Gastroesophageal sphincter (tissue), 4 donors: ENCODE results near the gene FANCC. TPM values are rescaled to one million over a fixed set of nuclear protein-coding genes. Genes with fewer than 3 reads are reported as not detected.

Experiments used
- ATAC-seq: fragments of 150-250 bp; one replicate; pipeline ENCODE4 v1.9.1; 2016; ENCODE audit warnings: mild to moderate bottlenecking, moderate library complexity
- H3K27ac ChIP-seq, 4 donors: fragments of 200-600 bp; sonication (generic) in 3 of 4; 1 replicate in 3 of 4; 2 replicates in 1 of 4; pipeline ENCODE4 v1.5.1; 2016 to 2019
- H3K27me3 ChIP-seq: fragments of 200-600 bp; sonication (generic); one replicate; pipeline ENCODE4 v1.5.1; 2019
- H3K36me3 ChIP-seq, 2 donors: fragments of 200-600 bp; sonication (generic); one replicate each; pipeline ENCODE4 v1.5.1; 2019; ENCODE audit warnings: control low read depth in 1 of 2
- H3K4me1 ChIP-seq, 3 donors: fragments of 200-600 bp; sonication (generic); 1 replicate in 2 of 3; 2 replicates in 1 of 3; pipeline ENCODE4 v1.5.1; 2016 to 2019; ENCODE audit warnings: control low read depth in 2 of 3
- H3K4me3 ChIP-seq, 2 donors: fragments of 200-600 bp; sonication (generic); one replicate each; pipeline ENCODE4 v1.5.1; 2019; ENCODE audit warnings: mild to moderate bottlenecking in 1 of 2, moderate library complexity in 1 of 2
- H3K9me3 ChIP-seq, 3 donors: fragments of 200-600 bp; sonication (generic); one replicate each; pipeline ENCODE4 v1.5.1; 2017 to 2019; ENCODE audit warnings: control low read depth in 2 of 3
- EP300 ChIP-seq: sonication (generic); formaldehyde crosslinking; IDR thresholded peaks from one replicate; pipeline ENCODE4 v1.6.1; 2017; ENCODE audit warnings: antibody characterized with exemption, mild to moderate bottlenecking
- POLR2A ChIP-seq, 2 donors: fragments of 450-650 bp; IDR thresholded peaks; one replicate each; pipeline ENCODE4 v1.6.1; 2017; ENCODE audit warnings: antibody characterized with exemption in 2 of 2, mild to moderate bottlenecking in 2 of 2, moderate library complexity in 1 of 2
- POLR2AphosphoS5 ChIP-seq: sonication (generic); formaldehyde crosslinking; IDR thresholded peaks from one replicate; pipeline ENCODE4 v1.6.1; 2017; ENCODE audit warnings: antibody characterized with exemption
- WGBS, 2 donors: methylation state at CpG; one replicate each; pipeline ENCODE4 v1.1.5; 2018; ENCODE audit warnings: low coverage in 1 of 2; 5-methylcytosine and 5-hydroxymethylcytosine counted together
- total RNA-seq, 4 donors: library from RNA; depleted of rRNA; stranded (reverse); fragments of >200 nt; gene quantifications; one replicate each; pipeline ENCODE4 v1.1.0, GENCODE V29; 2016
- TF ChIP-seq, protein P1 (sequence below), 4 experiments: fragments of 200-600 bp in 2 of 4; fragments of 450-650 bp in 2 of 4; sonication (generic) in 1 of 4; IDR thresholded peaks; one replicate each; pipeline ENCODE4 v1.5.1; 2017 to 2019; ENCODE audit warnings: antibody characterized with exemption in 4 of 4, mild to moderate bottlenecking in 2 of 4, moderate library complexity in 2 of 4

FANCC gene
- total RNA-seq, 4 donors from 2014 or later = 4.9 to 9.4 (median 7.4) TPM

DNA sequence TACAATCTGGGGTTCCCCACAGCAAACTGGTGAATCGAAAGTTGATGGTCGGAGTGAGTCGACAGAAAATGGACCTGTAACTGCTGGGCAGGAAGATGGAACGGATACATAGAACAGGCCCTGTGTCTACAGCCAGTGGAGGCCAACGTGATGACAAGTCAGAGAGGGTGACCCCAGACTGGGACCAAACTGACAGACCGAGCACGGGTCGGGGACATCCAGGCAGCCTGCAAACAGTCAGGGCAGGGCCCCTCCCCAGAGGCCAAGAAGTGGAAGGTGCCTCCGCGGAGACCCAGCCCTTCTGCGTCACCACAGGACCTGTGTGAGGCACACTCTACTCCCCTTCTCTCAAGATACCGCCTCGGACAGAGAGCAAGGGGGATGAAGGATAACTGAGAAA, 25.1 kb upstream of the FANCC start:
- Histone ChIP-seq H3K4me1 (no peaks in the 10 kb centered on the region), H3K4me3 (no peak overlapping the region), H3K27me3 (peaks cover under 1% of the 10 kb centered on the region), H3K9me3 (no peaks in the 10 kb centered on the region), H3K36me3 (no peaks in the 10 kb centered on the region), H3K27ac (no peak overlapping the region)
- 89 to 90% methylated on average over 3 to 11 of the region's 13 CpGs for WGBS, 2 donors
- no peak for TF ChIP-seq POLR2AphosphoS5
- TF ChIP-seq, protein P1, sequence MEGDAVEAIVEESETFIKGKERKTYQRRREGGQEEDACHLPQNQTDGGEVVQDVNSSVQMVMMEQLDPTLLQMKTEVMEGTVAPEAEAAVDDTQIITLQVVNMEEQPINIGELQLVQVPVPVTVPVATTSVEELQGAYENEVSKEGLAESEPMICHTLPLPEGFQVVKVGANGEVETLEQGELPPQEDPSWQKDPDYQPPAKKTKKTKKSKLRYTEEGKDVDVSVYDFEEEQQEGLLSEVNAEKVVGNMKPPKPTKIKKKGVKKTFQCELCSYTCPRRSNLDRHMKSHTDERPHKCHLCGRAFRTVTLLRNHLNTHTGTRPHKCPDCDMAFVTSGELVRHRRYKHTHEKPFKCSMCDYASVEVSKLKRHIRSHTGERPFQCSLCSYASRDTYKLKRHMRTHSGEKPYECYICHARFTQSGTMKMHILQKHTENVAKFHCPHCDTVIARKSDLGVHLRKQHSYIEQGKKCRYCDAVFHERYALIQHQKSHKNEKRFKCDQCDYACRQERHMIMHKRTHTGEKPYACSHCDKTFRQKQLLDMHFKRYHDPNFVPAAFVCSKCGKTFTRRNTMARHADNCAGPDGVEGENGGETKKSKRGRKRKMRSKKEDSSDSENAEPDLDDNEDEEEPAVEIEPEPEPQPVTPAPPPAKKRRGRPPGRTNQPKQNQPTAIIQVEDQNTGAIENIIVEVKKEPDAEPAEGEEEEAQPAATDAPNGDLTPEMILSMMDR (IDR thresholded peaks at IDR 0.05) = no peak
- TF ChIP-seq POLR2A (IDR thresholded peaks at IDR 0.05) = no peak
- TF ChIP-seq EP300 = no peak
- ATAC-seq = no peak

DNA sequence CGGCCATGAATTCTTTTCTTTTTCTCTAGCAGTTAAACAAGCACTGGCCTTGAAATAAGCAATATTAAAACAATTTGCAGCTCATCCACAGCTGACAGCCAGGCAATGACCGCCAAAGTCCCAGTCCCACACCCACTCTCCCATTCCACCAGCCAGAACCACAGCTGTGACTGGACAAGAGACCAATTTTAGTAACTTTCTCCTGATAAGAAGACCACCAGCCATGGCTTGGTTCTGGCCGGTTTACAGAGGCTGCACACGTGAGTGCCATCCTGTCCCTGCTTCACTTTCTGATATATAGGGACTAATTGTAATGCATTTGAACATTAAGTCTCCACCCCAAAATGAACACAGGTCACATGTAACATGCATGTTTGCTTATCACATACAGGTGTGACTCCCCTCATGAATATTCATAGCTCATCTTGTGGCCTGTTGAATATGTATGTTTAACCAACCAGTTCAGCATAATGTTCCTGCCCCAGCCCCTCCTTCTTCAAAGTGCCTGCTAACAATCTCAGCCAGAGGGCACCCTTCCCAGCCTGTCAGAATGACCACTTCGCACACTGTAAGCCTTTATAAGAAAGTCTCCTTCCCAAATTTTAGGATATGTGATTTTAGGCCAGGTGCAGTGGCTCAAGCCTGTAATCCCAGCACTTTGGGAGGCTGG, 23.9 kb upstream of the FANCC start:
- H3K4me3 ChIP-seq = no peak overlapping the region
- TF ChIP-seq POLR2A (IDR thresholded peaks at IDR 0.05) (no peak), POLR2AphosphoS5 (no peak), EP300 (no peak)
- TF ChIP-seq, protein P1 (IDR thresholded peaks at IDR 0.05) = peak in 3 of 4 experiments; percentile 25 to 58 (median 44)
- no peak overlapping the region for H3K27ac ChIP-seq
- no peaks in the 10 kb centered on the region for H3K27me3 ChIP-seq
- no peaks in the 10 kb centered on the region for H3K36me3 ChIP-seq
- H3K9me3 ChIP-seq = no peaks in the 10 kb centered on the region
- no peaks in the 10 kb centered on the region for H3K4me1 ChIP-seq
- WGBS, 2 donors = 40 to 53% methylated on average over 1 to 4 of the region's 5 CpGs
- ATAC-seq = peak; percentile 58

DNA sequence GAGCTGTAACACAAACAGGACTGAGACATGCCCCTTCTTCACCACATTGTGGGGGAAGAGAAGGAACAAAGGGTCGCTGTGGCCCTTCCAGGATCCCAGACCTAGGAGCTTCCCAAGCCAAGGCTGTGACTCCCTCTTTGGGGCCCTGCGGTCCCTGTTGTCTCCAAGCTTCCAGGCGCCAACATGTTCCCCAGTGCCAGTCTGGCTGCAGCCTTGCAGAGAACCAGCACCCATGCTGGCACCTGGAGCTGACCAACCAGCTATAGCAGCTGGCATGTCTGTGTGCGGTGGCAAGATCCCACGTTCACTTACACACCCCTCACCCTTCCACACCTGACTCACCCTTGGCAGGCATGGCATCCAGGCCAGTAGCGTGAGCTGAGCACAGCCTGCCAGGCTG, 20.7 kb upstream of the FANCC start:
- Histone ChIP-seq H3K9me3 (no peaks in the 10 kb centered on the region), H3K27me3 (no peaks in the 10 kb centered on the region), H3K27ac (no peak overlapping the region), H3K4me3 (no peak overlapping the region), H3K4me1 (no peaks in the 10 kb centered on the region), H3K36me3 (no peaks in the 10 kb centered on the region)
- TF ChIP-seq POLR2AphosphoS5 (no peak), EP300 (no peak), POLR2A (IDR thresholded peaks at IDR 0.05) (no peak)
- TF ChIP-seq, protein P1 (IDR thresholded peaks at IDR 0.05) = no peak
- WGBS, 2 donors = 100% methylated on average over 1 of the region's 6 CpGs
- no peak for ATAC-seq

DNA sequence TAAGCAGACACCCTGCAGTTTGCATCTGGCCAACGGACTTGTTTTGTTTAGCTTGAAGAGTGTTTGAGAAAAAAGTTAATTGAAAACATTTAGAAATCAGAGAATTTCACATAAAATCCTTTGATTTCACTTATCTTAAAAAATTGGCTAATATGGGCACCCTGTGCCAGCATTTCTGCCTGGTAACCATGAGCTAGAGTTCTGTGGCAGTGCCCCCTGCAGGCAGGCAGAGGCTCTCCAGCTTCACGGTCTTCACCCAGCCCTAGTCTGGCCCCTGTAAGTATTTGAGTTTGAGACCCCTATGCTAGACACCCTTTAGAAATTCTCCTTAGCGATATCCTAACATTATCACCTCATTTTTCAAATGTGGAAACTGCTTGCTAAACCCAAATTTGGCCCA, 18.8 kb upstream of the FANCC start:
- Histone ChIP-seq H3K27me3 (no peaks in the 10 kb centered on the region), H3K9me3 (no peaks in the 10 kb centered on the region), H3K4me1 (no peaks in the 10 kb centered on the region), H3K4me3 (no peak overlapping the region), H3K36me3 (no peaks in the 10 kb centered on the region), H3K27ac (no peak overlapping the region)
- TF ChIP-seq, protein P1 (IDR thresholded peaks at IDR 0.05) = peak; percentile 31 to 58 (median 40)
- TF ChIP-seq POLR2A (IDR thresholded peaks at IDR 0.05) = no peak
- TF ChIP-seq EP300 = no peak
- no peak for TF ChIP-seq POLR2AphosphoS5
- 73 to 83% methylated on average over 3 of the region's 3 CpGs for WGBS, 2 donors
- ATAC-seq = no peak

DNA sequence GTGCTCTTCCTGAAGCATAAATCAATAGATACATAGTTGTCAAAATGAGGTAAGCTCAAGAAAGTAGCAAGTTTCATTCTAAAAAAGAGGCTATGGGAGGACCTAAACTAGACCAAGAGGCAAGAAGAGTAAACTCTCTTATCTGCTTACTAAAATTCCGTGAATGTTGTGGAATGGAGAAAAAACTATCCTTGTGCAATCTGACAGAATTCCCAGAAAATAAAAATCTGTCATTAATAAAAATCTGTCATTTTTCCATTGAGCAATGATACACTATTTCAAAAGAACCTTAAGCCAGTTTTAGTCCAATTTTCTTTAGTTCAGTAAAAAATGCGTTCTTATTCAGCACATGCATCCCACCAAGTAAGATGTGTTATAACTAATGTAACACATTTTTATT, 15.9 kb upstream of the FANCC start:
- ATAC-seq = peak; percentile 75
- H3K36me3 ChIP-seq = no peaks in the 10 kb centered on the region
- WGBS, 2 donors = 50 to 64% methylated on average over 2 of the region's 2 CpGs
- no peaks in the 10 kb centered on the region for H3K9me3 ChIP-seq
- no peak overlapping the region for H3K27ac ChIP-seq
- no peaks in the 10 kb centered on the region for H3K4me1 ChIP-seq
- TF ChIP-seq, protein P1 (IDR thresholded peaks at IDR 0.05) = no peak
- TF ChIP-seq EP300 (no peak), POLR2AphosphoS5 (no peak), POLR2A (IDR thresholded peaks at IDR 0.05) (no peak)
- no peaks in the 10 kb centered on the region for H3K27me3 ChIP-seq
- no peak overlapping the region for H3K4me3 ChIP-seq
